Camera-type eye (tissue), 1 donor: ENCODE measurements around the gene IL31. TPM values are rescaled to one million over a fixed set of nuclear protein-coding genes. Genes with fewer than 3 reads are reported as not detected.

ENCODE experiments used
- total RNA-seq: library from RNA; depleted of rRNA; stranded (reverse); fragments of >200 nt; gene quantifications from one replicate; pipeline ENCODE4 v1.2.3, GENCODE V29; 2014

Gene IL31
- total RNA-seq: not detected

DNA sequence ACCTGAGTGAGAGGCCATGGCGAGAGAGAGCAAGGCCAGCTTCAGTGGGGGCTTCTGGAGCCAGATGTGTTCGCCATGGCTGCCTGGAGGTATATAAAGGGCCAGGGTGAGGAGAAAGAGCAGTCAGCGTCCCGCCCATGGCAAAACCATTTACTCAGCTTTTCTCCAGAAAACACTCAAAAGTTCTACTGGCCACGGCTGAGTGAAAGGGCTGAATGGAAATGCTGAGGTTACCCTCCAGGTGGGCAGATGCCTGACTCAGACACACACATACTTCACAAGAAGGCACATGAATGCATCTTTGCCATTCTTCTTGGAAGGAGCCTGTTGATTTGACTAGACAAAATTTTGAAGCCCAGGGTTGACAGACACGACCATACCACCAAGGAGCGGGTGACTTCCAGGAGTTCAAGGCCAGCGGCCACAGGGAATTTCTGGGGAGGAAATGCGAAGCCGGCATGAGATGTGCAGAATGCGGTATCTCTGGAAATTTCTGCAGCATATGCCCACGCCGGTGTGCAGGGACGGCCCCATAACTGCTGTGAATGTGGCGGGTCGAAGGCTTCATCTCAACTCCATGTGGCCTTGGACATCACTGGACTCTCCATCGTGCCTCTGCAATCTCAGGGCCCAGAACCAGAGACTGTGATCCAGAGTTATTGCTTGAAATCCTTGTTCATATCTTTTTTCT, at the start of gene IL31:
Gene IL31 (minus strand): TSS at position 67 of the 691 bp plus-strand sequence. CDS start 49 bp downstream, at position 18.

GRCh38 chr12:122203301-122204166, 29.5 kb upstream of the IL31 start, which contains the start of gene B3GNT4:
B3GNT4 (plus strand) TSS chr12:122203709; CDS start chr12:122204619, 910 bp downstream.

GRCh38 chr12:122182887-122183587, 9.0 kb upstream of the IL31 start, which contains the start of gene LRRC43:
LRRC43 (plus strand) TSS chr12:122183123; CDS start chr12:122183145, 22 bp downstream.

Other genes with a start within 250 kb of the IL31 start
- gene BCL7A, start 152.3 kb downstream of the IL31 start, total RNA-seq: 31.6 TPM
- 17.8 TPM for gene MLXIP, start 95.5 kb downstream of the IL31 start, total RNA-seq
- 1.6 TPM for gene LRRC43, start 8.9 kb upstream of the IL31 start, total RNA-seq
- gene B3GNT4, start 29.5 kb upstream of the IL31 start, total RNA-seq: 0.88 TPM
- 66.1 TPM for gene DIABLO, start 51.8 kb upstream of the IL31 start, total RNA-seq
- 29.2 TPM for gene VPS33A, start 92.3 kb upstream of the IL31 start, total RNA-seq
- gene CLIP1, start 248.4 kb upstream of the IL31 start, total RNA-seq: 68.9 TPM